T-helper 2 cell treated with Interferon-gamma antibody and Interleukin-4, amounts not matched to agents 100 ng/mL and 5 ng/mL, for 36 hours (primary cell): ENCODE data around the gene NUB1. TPM values are rescaled to one million over a fixed set of nuclear protein-coding genes. Genes with fewer than 3 reads are reported as not detected.

ENCODE experiments used
- intact Hi-C: fragments of 100-400 bp; cut with micrococcal nuclease; formaldehyde crosslinking; loops from one replicate; pipeline ENCODE4 v1.15.1; 2023
- total RNA-seq: library from RNA; stranded (reverse); gene quantifications from 2 replicates; pipeline ENCODE4 v1.2.3, GENCODE V29; 2022

Gene NUB1
- total RNA-seq, 1 donor from 2014 or later, result 60.2 TPM

DNA sequence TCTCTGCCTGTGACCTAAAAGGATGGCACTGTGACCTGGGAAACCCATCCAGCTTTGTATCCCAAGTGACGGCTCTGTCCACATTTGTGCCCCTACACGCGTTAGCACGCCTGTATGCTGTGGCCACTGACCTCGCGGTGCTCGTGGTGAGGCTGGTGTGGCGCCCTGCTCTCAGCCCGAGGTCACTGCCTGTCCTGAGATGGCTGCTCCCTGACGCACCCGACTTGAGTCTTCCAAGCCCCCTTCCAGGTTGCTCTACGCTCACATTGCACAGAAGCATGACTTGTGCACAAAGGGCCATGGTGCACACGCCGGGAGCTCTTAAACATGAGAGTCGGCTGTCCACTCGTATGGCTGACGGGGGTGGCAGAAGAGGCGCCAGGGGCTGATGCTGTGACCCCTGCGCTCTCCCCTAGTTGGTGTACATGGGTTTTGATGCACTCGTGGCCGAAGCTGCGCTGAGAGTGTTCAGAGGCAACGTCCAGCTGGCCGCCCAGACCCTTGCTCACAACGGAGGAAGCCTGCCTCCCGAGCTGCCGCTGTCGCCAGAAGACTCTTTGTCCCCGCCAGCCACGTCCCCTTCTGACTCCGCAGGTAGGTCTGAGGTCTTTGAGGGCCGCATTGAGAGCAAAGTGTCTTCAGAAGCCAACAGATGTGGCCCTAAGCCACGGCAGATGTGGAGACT, 34.7 kb downstream of the NUB1 start:
- intact Hi-C loops, result no loop called here

DNA sequence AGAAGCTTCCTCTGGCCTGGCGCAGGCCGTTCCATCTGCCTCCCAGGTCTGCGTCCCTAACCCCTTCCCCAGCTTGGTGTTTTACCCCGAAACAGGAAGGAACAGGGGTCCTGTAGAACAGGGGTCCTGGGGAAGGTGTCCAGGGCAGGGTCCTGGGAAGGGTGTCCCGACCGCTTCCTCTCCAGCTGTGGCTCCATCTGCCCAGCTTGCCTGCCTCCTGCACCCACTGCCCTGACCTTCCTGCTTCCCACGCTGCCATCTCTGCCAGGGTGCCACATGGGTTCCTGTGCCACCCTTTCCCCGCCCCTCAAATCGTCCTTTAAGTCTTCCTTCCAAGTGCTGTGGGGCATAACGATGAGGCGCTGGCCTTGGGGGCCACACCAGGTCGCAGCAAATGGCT, 35.8 kb downstream of the NUB1 start:
- intact Hi-C loops, result no loop called here

DNA sequence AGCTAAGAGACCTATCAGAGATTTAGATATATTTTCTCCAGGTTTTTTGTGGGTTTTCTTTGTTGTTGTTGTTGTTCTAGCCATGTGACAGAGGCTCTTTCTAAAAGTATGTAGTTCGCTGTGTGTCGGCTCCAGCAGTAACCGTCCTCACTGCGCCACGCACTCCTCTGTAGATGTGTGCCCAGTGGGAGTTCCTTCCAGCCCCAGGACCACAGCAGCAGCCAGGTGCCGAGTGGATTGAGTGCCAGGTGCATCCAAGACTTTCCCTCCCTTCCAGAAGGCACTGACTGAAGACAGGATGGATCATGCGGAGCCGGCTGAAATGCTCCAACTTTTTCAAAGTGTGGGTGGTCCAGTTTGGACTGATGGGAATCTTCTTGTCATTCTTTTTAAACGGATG, 36.4 kb downstream of the NUB1 start:
- intact Hi-C loops, result no loop called here

DNA sequence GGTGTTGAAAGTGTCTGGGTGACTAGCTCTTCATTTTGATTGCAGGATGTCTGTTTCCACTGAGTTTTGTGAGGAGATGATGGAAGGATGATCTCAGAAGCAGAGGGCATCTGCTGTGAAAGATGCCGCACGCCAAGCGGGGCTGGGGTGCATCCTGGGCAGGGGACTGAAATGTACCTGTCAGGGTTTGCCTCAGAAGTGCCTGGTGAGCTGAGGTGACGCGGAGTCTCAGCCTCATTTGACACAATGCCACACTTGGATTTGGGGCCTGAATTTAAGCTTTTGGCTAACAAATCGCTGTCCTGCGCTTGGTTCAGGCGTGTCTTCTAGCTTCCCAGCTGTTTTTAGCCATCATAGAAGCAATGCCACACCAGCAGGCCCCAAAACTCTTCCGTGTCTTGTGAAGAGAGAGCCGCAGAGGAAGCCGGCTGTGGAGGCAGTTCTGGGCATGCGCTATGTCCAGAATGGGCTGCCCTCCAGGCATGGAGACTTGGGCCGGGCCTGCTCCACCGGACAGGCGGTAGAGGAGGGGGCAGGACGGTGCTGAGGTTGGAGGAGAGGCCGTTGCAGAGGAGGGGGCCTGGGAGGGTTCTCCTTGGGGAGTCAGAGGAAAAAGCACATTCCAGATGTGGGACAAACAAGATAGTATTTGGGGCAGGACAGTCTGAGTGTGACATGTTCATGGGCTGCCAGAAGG, 37.0 kb downstream of the NUB1 start:
- intact Hi-C loops, result no loop called here

DNA sequence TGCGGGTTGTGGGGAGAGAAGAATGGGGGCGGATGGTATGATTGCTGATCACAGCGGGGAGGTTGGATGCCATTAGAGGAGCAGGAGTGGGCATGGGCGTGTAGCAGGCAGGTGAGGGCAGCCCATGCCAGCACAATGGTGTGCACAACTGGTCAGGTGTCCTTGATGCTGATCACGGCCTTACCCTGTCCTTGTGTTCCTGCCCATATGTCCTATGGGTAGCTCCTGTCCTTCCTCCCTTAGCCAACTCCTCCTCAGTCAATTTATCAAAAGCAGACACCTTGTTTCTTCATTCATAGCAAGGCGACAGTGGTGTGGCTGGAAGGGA, 37.5 kb downstream of the NUB1 start:
- intact Hi-C loops, result no loop called here

DNA sequence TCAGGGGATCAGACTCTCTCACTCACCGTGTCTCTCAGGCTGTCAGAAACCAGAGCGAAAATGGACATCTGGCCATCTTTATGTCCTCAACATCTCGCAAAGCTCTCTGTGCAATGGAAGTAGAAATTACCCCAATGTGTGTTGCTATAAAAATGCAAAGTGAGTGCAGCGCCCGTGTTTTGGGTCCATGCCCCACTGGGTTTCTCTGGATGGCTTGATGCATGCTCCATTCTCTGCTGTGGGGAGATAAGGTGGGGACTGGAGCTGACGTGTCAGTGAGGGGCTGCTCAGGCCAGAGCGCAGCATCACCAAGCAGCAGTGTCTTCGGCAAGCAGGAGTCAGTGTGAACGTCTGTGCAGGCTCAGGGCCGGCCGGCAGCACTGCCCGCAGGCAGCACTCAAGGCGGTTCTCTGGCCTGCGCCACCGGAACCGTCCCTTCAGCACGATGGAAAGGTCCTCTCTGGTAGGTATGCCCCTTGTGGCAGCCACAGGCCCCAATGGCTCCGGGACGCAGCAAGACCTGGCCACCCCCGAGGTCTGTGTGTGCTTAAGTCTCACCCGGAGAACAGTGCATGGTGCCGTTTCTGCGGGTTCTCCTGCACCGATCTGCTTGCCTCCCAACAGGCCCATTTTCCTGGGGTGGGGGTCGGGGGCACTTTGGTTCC, 38.1 kb downstream of the NUB1 start:
- intact Hi-C loops, result no loop called here

DNA sequence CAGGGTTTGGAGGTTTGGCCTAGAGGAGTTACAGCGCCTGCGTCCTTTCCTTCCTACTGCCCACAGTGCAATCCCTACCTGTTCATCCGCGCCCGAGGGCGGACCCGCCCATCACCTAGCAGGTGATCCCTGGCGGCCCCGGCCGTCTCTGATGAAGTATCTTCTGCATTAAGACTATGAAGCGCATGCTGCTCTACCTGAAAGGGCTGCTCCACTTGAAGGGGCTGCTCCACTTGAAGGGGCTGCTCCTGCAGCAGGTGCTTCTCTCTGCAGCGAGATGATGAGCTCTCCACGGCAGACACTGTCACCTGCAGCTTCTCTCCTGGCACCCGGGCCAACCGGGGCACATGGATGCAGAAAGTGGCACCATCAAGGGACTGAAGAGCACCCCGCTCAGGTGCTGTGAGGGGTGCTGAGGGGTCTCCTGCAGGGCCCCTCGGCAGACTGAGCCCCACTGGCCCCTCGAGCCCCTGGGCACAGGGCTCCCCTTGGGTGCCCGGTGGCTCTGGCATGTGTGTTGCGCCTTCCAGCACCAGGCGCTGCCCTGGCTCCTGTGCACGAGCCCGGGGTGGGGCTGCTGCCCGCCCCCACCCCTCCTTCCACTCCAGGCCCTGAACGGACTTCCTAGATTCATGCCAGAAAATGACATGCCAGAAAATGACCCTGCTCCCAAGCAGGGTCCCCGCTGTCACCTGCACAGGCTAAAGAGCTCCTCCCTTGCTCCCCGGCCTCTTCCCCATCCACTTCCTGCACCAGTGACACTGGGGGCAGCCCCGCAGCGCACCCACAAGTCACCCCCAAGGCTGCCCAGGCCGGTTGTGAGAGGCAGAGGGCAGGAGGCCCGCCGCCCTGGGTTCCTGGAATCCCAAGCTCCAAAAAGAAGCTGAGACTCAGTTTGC, 38.8 kb downstream of the NUB1 start:
- intact Hi-C loops, result no loop called here

DNA sequence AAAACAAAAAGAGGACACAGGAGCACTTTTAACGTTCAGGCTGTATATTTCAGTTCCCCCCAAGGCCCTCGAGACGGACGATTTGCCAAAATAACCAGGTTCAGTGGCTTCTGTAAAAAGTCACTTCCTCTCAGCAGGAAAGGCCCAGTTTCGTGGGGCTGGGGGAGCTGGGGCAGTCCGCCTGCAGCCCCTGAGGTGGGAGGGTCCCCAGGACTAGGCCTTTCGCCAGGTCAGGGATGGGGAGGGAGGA, 39.4 kb downstream of the NUB1 start:
- intact Hi-C loops, result no loop called here

DNA sequence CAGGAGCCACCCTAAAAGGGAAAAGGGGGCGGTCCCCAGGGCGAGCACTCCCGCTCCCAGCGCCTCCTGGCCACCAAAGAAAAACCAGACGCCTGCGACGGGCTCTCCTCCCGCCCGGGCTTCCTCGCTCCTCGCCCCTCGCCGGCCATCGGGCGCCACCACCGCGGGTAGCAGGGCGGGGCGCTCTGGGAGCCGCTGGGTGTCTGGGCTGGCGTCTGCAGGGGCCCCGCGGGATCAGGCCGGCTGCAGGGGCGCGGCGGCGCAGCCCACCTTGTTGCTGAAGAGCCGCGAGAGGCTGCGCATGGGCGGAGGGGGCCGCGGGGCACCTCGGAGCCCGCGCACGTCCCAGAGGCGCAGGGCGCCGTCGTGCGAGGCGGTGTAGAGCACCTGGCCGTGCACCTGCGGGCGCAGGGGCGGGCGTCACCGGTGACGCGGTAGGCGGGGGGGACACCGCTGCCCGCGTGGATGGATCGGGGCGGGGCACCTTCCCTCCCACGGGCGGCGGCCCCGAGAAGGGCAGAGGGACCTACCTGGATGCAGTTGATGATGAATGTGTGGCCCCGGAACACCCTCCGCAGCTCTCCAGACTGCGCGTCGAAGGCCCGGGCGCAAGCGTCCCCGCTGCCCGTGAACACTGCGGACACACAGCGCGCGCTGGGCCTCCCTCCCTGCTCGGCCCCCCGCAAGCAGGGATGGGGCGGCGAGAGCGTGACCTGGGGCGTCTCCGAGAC, 39.9 kb downstream of the NUB1 start:
- intact Hi-C loops, result no loop called here

DNA sequence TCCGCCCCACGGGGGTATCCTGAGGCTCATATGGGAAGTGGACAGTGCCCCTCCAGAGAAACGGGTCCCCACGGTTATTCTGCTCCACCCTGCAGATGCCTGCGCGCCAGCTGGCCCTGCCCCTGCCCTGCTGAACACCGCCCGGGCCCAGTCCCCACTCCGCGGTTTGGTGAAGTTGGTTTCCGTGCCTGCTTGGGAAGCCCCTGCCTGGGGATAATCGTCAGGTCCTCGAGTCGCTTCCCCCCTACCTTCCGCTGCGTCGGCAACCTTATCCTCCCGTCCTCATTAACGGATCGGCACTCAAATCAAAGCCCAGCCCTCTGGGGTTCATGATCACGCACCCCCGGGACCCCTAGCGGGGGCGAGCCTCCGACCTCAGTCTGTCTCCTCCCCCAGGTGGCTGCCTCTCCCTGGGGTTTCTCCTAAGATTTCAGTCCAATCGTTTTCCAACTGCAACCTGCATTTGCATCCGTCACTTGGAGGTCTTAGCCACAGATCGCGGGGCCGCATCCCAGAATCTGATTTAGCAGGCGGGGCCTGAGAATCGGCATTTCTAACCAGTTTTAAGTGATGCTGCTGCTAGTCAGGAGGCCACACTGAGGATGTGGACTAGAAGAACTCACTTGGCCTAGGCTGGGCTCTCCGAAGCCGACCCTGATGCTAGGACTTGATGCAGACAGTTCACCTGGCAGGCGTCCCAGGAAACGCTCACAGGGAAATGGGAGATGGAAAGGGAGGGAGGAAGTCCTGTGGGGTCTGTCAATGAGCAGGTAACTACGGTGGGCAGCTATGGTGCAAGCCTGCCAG, 40.7 kb downstream of the NUB1 start:
- intact Hi-C loops, result no loop called here

DNA sequence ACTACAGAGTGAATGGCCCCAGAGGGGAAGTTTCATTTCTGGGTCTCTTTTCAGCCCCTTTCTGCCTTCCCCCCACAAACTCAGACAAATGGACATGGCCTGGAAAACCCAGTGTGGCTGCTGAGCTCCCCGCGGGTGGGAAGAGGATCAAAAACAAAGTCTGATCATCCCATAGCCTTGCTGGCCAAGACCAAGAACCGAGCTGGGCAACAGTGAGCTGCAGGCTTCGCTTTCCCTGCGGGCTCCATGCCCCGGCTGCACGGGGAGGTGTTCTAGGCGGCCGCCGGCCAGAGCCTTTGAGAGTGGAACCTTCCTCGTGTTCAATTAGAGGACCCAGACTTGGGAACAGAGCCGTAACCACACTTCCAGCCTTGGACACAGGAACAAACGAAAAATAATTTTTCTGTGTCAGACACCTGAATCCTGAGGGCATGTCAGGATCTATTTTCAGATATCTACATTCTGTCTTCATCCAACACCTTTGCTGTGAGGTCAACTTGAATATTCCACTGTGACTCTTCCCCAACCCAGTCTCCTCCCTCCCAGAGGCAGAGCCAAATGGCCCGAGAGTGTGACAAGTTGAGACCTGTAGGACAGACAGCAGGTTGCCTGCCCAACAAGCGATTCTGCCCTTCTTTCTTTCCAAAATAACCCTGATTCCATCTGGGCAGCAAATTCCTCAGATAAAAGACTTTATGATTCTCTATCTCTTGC, 42.2 kb downstream of the NUB1 start:
- intact Hi-C loops, result no loop called here

DNA sequence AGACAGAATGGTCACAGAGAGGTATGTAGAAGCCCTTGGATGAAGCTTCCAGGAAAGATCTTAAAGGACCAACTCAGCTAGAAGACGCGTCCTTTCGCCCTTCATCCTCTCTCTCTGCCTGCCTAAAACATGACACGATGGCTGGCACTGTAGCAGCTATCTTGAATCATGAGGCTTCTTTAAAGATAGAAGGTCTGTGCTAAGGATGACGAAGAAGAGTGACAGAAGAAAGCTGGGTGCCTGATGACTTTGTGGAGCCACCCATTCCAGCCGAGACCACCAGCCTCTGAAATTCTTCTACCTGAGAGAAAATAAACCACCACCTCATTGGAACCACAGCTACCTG, 42.7 kb downstream of the NUB1 start:
- intact Hi-C loops, result no loop called here

DNA sequence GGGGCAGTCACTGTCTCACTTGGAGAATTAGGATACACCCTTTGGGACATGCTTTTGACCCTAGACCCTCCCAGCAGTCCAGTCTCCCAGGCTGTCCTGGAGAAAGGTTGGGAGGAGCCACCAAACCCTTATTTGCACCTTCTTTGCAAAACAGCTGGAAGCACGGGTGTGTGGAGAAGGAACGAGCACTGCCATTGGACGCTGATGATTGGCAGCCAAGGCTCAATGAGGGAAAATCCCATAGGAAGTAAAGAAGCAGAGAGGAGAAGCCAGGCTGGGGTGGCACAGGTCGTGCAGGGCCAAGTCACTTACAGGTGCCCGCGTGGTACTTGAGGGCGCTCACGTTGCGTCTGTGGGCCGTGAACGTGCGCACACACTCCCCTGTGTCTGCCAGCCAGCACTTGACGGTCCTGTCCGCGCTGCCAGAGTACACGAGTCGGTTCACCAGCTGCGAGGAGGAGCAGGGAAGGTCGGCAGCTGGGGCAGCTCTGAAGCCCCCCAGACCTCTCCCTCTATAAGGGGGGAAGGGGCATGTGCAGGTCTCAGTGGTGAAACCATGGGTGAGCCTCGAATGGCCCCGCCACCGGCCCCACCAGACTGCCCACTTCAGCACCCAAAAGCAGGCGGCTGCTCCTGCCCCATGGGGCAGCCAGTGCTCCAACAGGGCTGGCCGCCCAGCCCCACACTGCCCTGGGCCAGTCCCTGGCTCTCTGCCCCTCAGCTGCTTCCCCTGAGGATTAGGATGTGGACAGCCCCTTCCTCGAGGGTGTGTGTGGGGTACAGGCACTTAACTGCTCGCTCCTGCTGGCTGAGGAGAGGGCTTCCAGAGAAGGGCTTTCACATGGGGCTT, 43.4 kb downstream of the NUB1 start:
- intact Hi-C loops, result no loop called here

DNA sequence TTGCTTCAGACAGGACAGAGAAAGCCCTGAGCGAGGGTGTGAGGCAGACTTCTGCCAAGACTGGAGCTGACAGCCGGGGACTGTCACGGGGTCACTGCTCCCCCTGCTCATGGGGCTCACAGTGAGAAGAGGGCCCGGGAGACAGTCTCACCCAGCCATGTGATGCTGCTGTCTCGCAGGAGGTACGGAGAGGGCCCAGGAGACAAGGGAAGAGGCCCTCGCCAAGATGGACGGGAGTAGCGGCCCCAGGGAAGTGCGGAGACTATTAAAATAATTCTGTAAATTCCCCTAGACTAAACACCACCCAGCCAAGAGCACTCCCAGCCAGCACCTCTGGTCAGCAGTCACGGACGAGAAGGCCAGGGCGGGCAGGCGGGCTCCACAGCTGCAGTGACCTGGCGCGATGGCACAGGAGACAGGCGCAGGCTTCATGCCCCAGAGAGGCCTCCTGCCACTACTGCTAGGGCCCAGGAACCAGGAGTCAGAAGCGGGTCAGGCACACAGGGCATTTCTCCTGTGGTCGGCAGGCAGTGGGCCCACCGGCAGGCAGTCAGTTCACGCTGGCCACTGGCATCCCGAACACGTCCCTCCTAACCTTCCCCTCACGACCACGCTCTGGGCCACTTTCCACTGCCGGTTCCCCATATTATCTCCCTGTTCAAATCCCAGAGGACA, 44.2 kb downstream of the NUB1 start:
- intact Hi-C loops, result no loop called here

DNA sequence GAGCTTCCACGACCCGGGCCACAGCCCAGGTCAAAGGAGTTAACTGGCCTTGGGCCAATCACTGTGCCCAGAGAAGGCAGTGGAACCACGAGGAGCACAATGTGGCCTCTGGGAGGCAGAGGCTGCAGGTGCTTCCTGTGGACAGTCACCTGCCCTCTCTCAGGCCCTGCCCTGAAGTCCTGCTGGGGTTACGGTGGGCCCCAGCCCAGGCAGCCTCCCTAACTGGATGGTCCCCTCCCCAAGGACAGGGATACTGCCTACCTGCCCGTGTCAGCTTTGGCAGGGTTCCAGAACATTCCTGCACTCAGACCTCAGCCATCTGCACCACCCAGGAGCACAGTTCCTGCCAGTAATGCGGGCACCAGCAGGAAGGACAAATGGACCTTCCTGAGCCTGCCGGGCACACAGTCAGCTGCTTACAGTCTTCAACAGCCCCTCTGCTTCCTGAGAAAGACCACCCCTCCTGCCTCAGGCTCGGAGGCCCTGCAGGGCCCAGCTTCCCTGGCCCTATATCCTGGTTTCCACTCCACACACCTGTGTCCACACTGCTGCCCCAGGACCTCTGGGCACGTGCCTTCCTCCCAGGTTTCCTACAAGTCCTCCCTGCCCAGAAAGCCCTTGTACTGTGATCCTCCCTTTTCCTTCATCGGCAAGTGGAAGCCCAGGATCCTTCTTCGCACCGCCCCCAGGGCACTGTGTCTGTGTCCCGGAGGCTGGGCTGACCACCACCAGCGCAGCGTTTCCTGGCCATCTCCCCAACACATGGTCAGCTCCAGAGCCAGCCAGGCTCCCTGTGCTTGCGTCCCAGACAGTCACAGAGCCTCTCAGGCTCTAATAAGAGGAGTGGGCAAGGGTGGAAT, 44.9 kb downstream of the NUB1 start:
- intact Hi-C loops, result no loop called here

DNA sequence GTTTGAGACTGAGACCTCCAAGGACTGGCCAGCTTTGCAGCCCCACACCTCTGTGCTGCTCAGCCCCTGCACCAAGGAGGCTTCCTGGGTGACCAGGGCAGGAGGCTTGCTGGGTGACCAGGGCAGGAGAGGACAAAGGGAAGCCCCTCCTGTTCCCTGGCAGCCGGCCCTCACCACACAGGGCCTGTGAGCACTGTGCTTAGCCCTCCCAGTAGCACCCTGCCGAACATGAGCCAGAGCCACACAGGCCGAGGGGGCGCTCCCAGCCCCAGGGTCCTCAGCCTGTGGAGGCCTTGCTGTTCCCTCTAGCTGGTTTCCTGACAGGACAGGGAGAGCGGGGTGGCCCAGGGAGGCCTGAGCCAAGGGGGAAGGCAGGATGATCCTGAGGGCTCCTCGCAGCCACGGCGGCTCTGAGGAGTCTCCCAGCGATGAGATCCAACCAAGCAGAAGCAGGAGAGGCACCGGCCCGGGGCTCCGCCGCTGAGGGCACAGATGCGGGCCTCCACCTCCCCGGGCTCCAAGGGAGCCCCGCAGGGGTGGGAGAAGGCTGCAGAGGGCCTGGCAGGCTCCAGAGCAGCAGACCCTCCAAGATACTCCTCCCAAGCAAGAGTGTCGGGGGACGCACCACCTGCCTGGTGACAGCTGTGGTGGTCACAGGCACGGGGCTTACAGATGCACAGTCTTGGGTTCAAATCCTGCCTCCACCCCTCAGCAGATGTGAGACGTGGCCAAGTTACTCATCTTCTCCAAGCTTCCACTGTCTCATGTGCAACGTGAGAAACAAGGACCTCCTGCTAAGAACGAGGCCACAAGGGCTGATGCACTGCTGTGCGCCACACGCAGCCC, 45.8 kb downstream of the NUB1 start:
- intact Hi-C loops, result no loop called here

DNA sequence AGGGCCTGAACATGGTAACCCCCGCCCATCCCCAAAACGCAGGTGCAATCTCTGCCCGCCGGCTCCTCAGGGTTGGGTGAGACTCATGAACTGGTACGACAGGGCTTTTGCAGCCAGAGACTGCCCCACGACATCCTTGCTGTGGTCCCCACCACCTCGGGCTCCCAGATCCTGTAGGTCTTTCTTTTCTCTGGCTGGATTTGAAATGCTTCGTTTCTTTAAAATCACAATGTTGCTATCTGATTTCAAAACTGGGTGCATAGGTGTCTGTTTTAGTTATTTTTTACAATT, 46.3 kb downstream of the NUB1 start:
- intact Hi-C loops, result no loop called here
